Measurements from ENCODE around the gene NSUN5.
"Not testable (repeated sequence)": the region's sequence is repeated elsewhere in the genome, so short reads cannot be mapped to it uniquely, and the experiment has no call there.

NSUN5 gene

GRCh38 chr7:73308665-73309214, at the start of gene NSUN5:
Gene NSUN5, minus strand, starts transcription at chr7:73308826. Its CDS starts 36 bp downstream, at chr7:73308790.
- peak; percentile 86 for DNase-seq (ENCODE audit: low read depth)

- no peak for DNase-seq (ENCODE audit: low read depth)
Measured at GRCh38 chr7:73356159-73356558, 47.5 kb upstream of the NSUN5 start.

GRCh38 chr7:73354821-73355220, 46.2 kb upstream of the NSUN5 start:
- DNase-seq (ENCODE audit: low read depth): no peak

GRCh38 chr7:73354196-73354595, 45.6 kb upstream of the NSUN5 start:
- DNase-seq (ENCODE audit: low read depth): no peak

- no peak for DNase-seq (ENCODE audit: low read depth)
Measured at GRCh38 chr7:73353243-73353642, 44.6 kb upstream of the NSUN5 start.

- DNase-seq (ENCODE audit: low read depth): no peak
Measured at GRCh38 chr7:73352784-73353183, 44.2 kb upstream of the NSUN5 start.

- DNase-seq (ENCODE audit: low read depth): no peak
Measured at GRCh38 chr7:73351447-73352167, 43.0 kb upstream of the NSUN5 start.

- DNase-seq (ENCODE audit: low read depth): no peak
Measured at GRCh38 chr7:73350306-73351068, 41.9 kb upstream of the NSUN5 start.

GRCh38 chr7:73349763-73350162, 41.1 kb upstream of the NSUN5 start:
- DNase-seq (ENCODE audit: low read depth): no peak

GRCh38 chr7:73345951-73346350, 37.3 kb upstream of the NSUN5 start:
- DNase-seq (ENCODE audit: low read depth): no peak

- no peak for DNase-seq (ENCODE audit: low read depth)
Measured at GRCh38 chr7:73345538-73345937, 36.9 kb upstream of the NSUN5 start.

GRCh38 chr7:73343671-73344380, 35.2 kb upstream of the NSUN5 start:
- DNase-seq (ENCODE audit: low read depth): no peak

GRCh38 chr7:73342645-73343044, 34.0 kb upstream of the NSUN5 start:
- DNase-seq (ENCODE audit: low read depth): no peak

- no peak for DNase-seq (ENCODE audit: low read depth)
Measured at GRCh38 chr7:73341877-73342276, 33.3 kb upstream of the NSUN5 start.

GRCh38 chr7:73340514-73340913, 31.9 kb upstream of the NSUN5 start:
- DNase-seq (ENCODE audit: low read depth): no peak

- DNase-seq (ENCODE audit: low read depth): no peak
Measured at GRCh38 chr7:73338321-73338720, 29.7 kb upstream of the NSUN5 start.

GRCh38 chr7:73332447-73332846, 23.8 kb upstream of the NSUN5 start:
- DNase-seq (ENCODE audit: low read depth): no peak

- DNase-seq (ENCODE audit: low read depth): no peak
Measured at GRCh38 chr7:73330772-73331171, 22.1 kb upstream of the NSUN5 start.

GRCh38 chr7:73329861-73330581, 21.4 kb upstream of the NSUN5 start:
- DNase-seq (ENCODE audit: low read depth): no peak

- no peak for DNase-seq (ENCODE audit: low read depth)
Measured at GRCh38 chr7:73328696-73329095, 20.1 kb upstream of the NSUN5 start.

GRCh38 chr7:73327922-73328321, 19.3 kb upstream of the NSUN5 start, which contains the start of the genes FKBP6 and TRIM50:
Gene FKBP6, plus strand, starts transcription at chr7:73328161. Its CDS starts 268 bp downstream, at chr7:73328429.
Gene TRIM50, minus strand, starts transcription at chr7:73328082. Its CDS starts 3,295 bp downstream, at chr7:73324787.
- not testable (repeated sequence) for DNase-seq (ENCODE audit: low read depth)

GRCh38 chr7:73327449-73327848, 18.8 kb upstream of the NSUN5 start:
- DNase-seq (ENCODE audit: low read depth): not testable (repeated sequence)
